Measurements from ENCODE around the gene SMURF1.

Gene SMURF1

DNA sequence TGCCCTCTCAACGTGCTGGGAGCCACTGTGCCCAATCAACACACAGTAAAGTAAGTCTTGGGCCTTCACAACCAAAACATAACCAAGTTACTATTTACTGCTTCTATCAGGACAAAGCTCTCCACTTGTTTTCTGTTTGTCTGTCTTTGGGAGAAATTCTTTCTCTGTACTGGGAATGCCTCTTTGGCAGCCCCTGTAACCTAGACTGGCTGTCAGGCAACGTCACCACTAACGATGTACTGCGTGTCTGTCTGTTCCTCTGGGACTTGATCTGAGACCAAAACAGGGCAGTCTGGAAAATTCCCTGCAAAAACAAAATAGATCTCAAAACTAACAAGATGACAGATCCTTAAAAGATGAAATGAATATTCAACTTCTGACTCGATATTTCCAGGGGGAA is 113.0 kb downstream of the SMURF1 start:
- no peak for DNase-seq (ENCODE audit: low read depth)
- TF ChIP-seq, protein P1, sequence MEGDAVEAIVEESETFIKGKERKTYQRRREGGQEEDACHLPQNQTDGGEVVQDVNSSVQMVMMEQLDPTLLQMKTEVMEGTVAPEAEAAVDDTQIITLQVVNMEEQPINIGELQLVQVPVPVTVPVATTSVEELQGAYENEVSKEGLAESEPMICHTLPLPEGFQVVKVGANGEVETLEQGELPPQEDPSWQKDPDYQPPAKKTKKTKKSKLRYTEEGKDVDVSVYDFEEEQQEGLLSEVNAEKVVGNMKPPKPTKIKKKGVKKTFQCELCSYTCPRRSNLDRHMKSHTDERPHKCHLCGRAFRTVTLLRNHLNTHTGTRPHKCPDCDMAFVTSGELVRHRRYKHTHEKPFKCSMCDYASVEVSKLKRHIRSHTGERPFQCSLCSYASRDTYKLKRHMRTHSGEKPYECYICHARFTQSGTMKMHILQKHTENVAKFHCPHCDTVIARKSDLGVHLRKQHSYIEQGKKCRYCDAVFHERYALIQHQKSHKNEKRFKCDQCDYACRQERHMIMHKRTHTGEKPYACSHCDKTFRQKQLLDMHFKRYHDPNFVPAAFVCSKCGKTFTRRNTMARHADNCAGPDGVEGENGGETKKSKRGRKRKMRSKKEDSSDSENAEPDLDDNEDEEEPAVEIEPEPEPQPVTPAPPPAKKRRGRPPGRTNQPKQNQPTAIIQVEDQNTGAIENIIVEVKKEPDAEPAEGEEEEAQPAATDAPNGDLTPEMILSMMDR (IDR thresholded peaks at IDR 0.05; ENCODE audit: insufficient read depth, low read depth, low read length, missing control alignments) = no peak
- no peak overlapping the region for H3K4me3 ChIP-seq (ENCODE audit: low read length)

DNA sequence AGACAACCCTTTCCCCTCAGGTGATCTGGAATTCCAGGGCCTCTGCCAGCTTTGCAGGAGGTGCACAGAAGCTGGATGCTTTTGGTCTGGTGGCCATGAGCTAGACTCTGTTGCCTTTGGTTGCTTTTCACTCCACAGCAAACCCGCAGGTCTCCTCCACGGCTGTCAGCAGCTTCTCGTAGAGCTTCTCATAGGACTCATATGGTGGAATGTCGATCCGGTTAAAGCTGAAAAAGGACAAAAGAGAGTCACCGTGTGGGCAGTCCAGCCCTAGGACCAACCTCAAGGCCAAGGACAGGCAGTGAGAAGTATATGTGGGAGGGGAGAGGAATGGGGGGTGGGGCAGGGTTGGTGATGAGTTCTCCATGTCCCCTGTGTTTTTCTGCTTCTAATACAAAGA is 113.5 kb downstream of the SMURF1 start:
- H3K4me3 ChIP-seq (ENCODE audit: low read length) = no peak overlapping the region
- DNase-seq (ENCODE audit: low read depth) = no peak
- TF ChIP-seq, protein P1 (IDR thresholded peaks at IDR 0.05; ENCODE audit: insufficient read depth, low read depth, low read length, missing control alignments) = no peak

GRCh38 chr7:99029466-99030435 is 114.2 kb downstream of the SMURF1 start:
- TF ChIP-seq, protein P1 (IDR thresholded peaks at IDR 0.05; ENCODE audit: insufficient read depth, low read depth, low read length, missing control alignments) = no peak
- no peak for DNase-seq (ENCODE audit: low read depth)
- no peak overlapping the region for H3K4me3 ChIP-seq (ENCODE audit: low read length)

DNA sequence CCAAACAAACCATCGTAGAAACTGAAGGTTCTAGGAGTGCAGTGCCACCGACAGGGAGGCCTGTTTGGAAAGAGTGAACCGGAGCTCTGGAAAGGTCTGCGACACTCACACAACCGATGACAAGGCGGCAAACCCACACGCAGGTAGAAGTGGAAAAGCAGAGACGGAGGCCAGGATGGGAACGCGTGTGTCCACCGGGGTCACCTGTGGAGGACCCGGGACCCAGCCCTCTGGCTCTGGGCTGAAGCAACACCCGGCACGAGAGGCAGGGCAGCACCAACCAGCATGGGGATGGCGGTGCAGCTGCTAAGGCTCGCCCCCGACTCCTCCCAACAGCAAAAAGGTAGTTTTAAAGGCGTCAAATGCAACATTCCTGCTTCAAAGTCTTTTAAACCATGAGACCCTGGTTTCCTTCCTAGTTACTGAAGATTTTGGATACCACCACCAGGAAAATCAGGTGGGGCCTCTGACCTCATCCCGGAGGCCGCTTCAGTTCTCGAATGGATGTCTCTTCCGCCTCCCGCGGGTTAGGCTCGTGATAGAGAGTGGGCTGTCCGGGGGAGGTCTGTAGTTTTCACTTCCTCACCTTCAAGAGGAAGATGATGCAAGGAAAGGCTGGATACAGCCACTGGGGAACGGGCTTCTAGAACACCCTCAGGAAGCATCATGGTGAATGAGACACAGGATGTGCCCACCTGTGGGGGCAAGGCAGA is 115.5 kb downstream of the SMURF1 start:
- no peak for DNase-seq (ENCODE audit: low read depth)
- H3K4me3 ChIP-seq (ENCODE audit: low read length) = no peak overlapping the region
- TF ChIP-seq, protein P1 (IDR thresholded peaks at IDR 0.05; ENCODE audit: insufficient read depth, low read depth, low read length, missing control alignments) = no peak

DNA sequence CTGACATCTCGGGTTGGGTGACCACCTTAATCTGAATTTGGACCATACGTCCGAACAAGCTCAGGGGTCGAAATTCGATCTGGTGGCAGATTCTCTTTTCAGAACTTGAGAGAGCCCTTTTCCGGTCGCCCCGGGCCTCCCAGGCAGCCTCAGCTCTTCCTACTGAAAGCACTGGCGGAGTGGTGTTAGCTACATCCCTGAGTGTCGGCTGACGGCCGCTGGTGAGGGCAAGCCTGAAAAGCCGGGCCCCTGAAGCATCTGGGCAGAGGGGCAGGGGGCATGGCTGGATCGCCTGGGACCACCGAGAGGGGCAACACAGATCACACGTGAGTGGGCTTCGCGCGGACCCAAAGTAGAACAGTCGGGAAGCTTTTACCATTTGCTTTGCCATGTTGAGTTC is 116.1 kb downstream of the SMURF1 start:
- TF ChIP-seq, protein P1 (IDR thresholded peaks at IDR 0.05; ENCODE audit: insufficient read depth, low read depth, low read length, missing control alignments) = no peak
- DNase-seq (ENCODE audit: low read depth) = no peak
- H3K4me3 ChIP-seq (ENCODE audit: low read length) = no peak overlapping the region

DNA sequence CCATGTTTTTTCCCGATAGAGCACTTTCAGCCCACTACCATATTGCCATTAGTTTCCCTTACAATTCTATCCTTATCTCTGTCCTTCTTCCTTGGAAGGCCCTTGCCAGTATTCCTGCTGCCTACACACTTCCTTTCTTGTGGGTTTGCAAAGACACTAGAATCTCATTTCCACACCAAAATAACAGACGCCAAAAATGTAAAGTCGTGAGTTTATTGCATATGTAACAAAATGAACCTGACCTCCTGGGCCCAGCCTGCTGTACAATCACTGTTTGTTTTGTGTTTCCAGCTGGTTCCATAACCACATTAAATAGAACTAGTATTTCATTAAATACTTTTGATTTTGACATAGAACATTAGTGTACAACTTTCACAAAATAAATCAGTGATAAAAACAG is 116.7 kb downstream of the SMURF1 start:
- no peak overlapping the region for H3K4me3 ChIP-seq (ENCODE audit: low read length)
- TF ChIP-seq, protein P1 (IDR thresholded peaks at IDR 0.05; ENCODE audit: insufficient read depth, low read depth, low read length, missing control alignments) = no peak
- no peak for DNase-seq (ENCODE audit: low read depth)

All from epithelial cell of esophagus (primary cell).